Caki2 (cell line): Measurements from ENCODE around the gene PEX16. TPM values are rescaled to one million over a fixed set of nuclear protein-coding genes. Genes with fewer than 3 reads are reported as not detected.
"Not testable (repeated sequence)": the region's sequence is repeated elsewhere in the genome, so short reads cannot be mapped to it uniquely, and the experiment has no call there.

Source experiments
- DNase-seq: peaks from one replicate; pipeline ENCODE4 v3.0.0-alpha.2; 2015; ENCODE audit warnings: low read depth
- in situ Hi-C: cut with HindIII; loops from 2 replicates; pipeline ENCODE4 v1.10.0; 2016; ENCODE audit warnings: low sequenced_read_pairs, low pct_unique_long_range_greater_than_20kb, mixed read lengths
- total RNA-seq: library from RNA; depleted of rRNA; stranded (reverse); fragments of >200 nt; shearing (Covaris generic); gene quantifications from 2 replicates; pipeline ENCODE4 v1.2.3, GENCODE V29; 2014; ENCODE audit warnings: low replicate concordance

Gene PEX16
- total RNA-seq, 1 experiment from 2014 or later: 30.0 TPM

DNA sequence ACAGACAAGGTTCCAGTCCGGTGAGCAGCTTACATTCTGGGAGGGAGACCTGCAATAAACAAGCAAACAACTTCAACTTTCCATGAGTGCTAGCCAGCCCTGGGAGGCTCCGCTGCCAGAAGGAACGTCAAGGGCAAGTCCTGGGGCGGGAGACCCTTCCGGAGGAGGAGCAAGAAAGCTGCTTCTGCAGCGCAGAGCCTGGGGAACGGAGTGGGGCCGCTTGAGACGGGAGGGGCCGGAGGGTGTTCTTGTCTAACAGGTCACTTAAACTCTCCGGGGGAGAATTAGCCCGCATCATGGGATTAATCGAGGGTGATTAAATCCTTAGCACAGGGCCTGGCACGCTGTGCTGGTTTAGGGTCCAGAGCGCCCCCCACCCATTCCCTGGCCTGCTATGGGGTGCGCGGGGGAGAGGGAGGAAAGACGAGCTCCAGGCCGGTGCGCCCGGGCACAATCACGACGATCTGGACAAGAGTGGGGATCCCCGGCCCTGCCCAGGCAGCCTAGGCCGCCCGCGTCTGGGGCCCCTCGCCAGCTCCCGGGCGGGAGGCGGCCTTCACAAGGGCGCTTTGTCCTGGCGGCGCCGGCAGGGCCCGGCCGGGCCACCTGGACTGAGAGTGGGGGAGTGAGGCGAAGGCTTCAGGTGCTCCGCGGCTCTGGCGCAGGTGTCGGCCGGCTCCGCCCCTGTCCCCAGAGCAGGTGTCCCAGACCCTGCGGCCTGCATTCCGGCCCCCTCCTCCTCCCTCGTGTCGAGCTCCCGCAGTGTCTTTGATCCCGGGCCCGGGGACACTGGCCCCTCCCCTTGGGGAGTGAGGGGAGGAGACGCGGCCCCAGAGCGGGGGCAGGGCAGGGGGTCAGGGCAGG is 4.1 kb upstream of the PEX16 start:
- in situ Hi-C loops: no loop called here
- no peak for DNase-seq

GRCh38 chr11:45920531-45921477 is 3.1 kb upstream of the PEX16 start:
- DNase-seq: no peak
- in situ Hi-C loops: no loop called here

DNA sequence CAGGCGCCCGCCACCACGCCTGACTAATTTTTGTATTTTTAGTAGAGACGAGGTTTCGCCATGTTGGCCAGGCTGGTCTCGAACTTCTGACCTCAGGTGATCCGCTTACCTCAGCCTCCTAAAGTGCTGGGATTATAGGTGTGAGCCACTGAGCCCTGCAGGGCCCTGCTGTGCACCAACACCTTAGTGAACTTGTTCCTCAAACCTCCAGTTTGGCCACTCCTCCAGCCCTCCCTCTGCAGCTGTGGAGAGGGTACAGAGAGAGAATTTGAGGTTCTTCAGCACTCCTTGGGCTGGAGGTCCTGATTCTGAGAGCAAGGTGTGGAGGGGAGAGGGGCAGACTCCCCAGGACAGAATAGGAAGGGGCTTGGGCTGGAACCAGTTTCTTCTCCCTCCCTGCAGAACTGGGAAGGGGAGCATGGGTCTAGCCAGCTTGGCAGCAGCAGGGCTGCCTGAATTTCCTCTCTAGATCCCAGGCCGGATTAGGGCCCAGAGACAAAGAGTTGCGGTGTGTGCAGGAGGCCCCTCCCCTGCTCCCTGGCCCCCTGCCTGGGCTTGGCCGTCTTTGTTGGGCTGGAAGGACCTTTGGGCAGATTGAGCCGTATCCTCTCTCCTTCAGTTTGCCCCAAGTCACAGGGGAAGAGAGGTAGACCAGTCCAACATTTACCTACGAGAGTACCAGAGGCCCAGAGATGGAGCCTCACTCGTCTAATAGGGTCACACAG is 2.3 kb upstream of the PEX16 start:
- in situ Hi-C loops: no loop called here
- DNase-seq: no peak

GRCh38 chr11:45918962-45919675 is 1.4 kb upstream of the PEX16 start:
- in situ Hi-C loops: no loop called here
- DNase-seq: no peak

- in situ Hi-C loops: no loop called here
- DNase-seq: peak; percentile 63
Measured at GRCh38 chr11:45918331-45918941, 759 bp upstream of the PEX16 start.

- DNase-seq: no peak
- in situ Hi-C loops: no loop called here
Measured at GRCh38 chr11:45917286-45917622, 423 bp downstream of the PEX16 start.

- DNase-seq: no peak
- in situ Hi-C loops: no loop called here
Measured at GRCh38 chr11:45915446-45915845, 2.2 kb downstream of the PEX16 start.

- DNase-seq: no peak
- in situ Hi-C loops: no loop called here
Measured at GRCh38 chr11:45913942-45914635, 3.6 kb downstream of the PEX16 start.

- DNase-seq: no peak
- in situ Hi-C loops: no loop called here
Measured at GRCh38 chr11:45913514-45913913, 4.2 kb downstream of the PEX16 start.

GRCh38 chr11:45910623-45911022 is 7.1 kb downstream of the PEX16 start:
- in situ Hi-C loops: no loop called here
- no peak for DNase-seq

GRCh38 chr11:45909594-45910475 is 7.8 kb downstream of the PEX16 start:
- no peak for DNase-seq
- in situ Hi-C loops: no loop called here

DNA sequence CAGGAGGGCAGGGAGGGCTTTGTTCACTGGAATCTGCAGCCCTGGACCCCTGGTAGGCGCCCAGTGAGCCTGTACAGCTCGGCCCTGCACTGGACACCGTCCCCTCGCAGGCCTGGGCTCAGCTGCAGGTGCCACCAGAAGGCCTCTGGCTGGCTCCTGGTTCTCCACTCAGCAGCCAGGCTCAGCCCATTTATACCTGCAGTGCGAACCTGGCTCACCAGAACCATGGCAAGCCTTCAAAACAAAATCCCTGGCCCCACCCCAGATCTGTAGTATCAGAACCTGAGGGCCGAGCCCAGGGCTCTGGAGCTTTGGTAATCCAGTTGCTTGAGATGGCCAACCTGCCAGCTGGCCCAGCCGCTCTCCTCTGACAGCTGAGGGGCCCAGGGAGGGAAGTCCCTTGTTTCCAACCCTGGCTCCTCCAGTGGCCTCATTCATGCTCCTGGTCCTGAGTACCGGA is 9.7 kb downstream of the PEX16 start:
- in situ Hi-C loops: no loop called here
- no peak for DNase-seq

GRCh38 chr11:45906965-45907611 is 10.6 kb downstream of the PEX16 start, which contains the start of gene FREY1:
Gene FREY1 (minus strand): TSS chr11:45907271. CDS start chr11:45907245, 26 bp downstream.
- DNase-seq: no peak
- in situ Hi-C loops: no loop called here

DNA sequence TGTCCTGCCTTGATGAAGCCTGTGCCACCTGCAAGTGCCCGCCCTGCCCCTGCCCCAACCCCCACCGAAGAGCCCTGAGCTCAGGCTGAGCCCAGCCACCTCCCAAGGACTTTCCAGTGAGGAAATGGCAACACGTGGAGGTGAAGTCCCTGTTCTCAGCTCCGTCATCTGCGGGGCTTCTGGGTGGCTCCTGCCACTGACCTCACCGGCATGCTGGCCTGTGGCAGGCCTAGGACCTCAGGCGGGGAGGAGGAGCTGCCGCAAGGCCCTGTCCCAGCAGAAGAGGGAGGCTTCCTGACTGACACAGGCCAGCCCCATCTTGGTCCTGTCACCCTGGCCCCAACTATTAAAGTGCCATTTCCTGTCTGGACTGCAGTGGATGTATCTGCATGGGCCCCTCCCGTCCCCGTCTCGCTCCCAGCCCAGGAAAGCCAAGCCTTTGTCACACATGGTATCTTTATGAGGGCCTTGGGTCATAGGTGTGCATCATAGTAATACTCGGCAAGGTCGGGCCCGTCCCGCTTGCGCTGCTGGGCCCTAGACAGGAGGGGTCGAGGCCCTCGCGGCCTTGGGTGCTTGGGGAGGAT is 11.5 kb downstream of the PEX16 start:
- DNase-seq: no peak
- in situ Hi-C loops: no loop called here

GRCh38 chr11:45905576-45905975 is 12.1 kb downstream of the PEX16 start:
- DNase-seq, in situ Hi-C loops: not testable (repeated sequence)
